H1 (cell line): Measurements from ENCODE around the gene WDR93. TPM values are rescaled to one million over a fixed set of nuclear protein-coding genes. Genes with fewer than 3 reads are reported as not detected.

Experiments
- SP1 ChIP-seq: IDR thresholded peaks from 2 replicates; pipeline ENCODE4 v1.6.1; 2011; ENCODE audit warnings: low read depth, low read length
- TAF1 ChIP-seq: IDR thresholded peaks from 2 replicates; pipeline ENCODE4 v1.6.1; 2011; ENCODE audit warnings: mild to moderate bottlenecking, low read depth, low read length
- polyA plus RNA-seq, 7 experiments: library from polyadenylated mRNA; depleted of rRNA in 3 of 7; stranded (reverse) in 5 of 7; unstranded in 2 of 7; fragments of >200 nt in 5 of 7; fragments of 200-250 nt in 2 of 7; gene quantifications; 1 replicate in 5 of 7; 2 replicates in 1 of 7; 4 replicates in 1 of 7; pipeline versions ENCODE4 v1.2.1 to v1.2.3, GENCODE V29; 2011 to 2013; ENCODE audit warnings: missing spikeins in 2 of 7, mixed read lengths in 2 of 7
- total RNA-seq: library from RNA; stranded (reverse); fragmentation: NEBNext Ultra II Directional; extraction: Animal tissue kit (Norgen Biotek cat#: 25700); gene quantifications from 2 replicates; pipeline ENCODE4 v1.2.1, GENCODE V29; 2021
- TF ChIP-seq, protein P1 (sequence below): fragments of 300-600 bp; sonication (generic); IDR thresholded peaks from 2 replicates; pipeline ENCODE4 v1.7.1; 2012; ENCODE audit warnings: low read length, moderate library complexity, mild to moderate bottlenecking, inconsistent platforms; ENCODE audit not compliant: insufficient replicate concordance

Gene WDR93
- total and polyA plus RNA-seq, 2 of the 8 experiments (the other 6 are each of a cell fraction or from before 2014, with no cell fraction given): 0.03 TPM; not detected in 1

DNA sequence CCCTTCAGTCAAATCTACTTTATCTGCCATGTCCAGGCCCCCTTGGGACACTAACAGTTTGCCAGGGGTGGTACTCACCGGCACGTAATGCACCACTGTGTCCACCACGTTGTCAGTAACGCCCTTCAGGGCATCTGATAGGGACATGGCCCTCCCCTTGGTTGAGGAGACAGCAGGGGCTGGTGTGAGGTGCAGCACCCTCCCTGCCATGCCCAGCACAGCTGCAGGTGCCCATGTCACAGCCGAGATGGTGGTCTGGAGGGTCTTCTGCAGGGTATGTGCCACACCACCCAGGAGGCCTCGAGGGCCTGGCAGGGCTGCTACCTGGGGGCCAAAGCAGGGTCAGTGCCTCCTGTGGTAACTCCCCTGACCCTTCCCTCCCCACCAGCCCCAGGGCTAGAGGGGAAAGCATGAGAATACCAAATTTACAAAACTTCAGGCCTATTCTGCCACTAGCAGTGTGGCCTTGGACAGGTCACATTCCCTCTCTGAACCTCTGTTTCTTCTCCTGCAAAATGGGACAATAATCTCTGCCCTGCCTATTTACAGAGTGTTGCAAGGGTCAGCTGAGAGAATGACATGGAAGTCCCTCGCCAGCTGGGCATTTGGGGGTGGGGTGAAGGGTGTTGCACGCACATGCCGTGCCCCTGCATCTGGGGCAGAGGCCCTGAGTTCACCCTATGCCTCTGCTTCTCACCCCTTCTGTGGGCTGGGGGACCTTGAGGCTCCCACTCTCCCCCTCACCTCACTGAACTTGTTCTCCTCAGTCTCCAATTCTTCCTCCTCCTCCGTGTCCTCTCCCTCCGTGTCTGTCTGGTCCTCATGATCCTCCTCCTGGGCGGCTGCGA is 23.5 kb upstream of the WDR93 start (continued):
- TF ChIP-seq, protein P1, sequence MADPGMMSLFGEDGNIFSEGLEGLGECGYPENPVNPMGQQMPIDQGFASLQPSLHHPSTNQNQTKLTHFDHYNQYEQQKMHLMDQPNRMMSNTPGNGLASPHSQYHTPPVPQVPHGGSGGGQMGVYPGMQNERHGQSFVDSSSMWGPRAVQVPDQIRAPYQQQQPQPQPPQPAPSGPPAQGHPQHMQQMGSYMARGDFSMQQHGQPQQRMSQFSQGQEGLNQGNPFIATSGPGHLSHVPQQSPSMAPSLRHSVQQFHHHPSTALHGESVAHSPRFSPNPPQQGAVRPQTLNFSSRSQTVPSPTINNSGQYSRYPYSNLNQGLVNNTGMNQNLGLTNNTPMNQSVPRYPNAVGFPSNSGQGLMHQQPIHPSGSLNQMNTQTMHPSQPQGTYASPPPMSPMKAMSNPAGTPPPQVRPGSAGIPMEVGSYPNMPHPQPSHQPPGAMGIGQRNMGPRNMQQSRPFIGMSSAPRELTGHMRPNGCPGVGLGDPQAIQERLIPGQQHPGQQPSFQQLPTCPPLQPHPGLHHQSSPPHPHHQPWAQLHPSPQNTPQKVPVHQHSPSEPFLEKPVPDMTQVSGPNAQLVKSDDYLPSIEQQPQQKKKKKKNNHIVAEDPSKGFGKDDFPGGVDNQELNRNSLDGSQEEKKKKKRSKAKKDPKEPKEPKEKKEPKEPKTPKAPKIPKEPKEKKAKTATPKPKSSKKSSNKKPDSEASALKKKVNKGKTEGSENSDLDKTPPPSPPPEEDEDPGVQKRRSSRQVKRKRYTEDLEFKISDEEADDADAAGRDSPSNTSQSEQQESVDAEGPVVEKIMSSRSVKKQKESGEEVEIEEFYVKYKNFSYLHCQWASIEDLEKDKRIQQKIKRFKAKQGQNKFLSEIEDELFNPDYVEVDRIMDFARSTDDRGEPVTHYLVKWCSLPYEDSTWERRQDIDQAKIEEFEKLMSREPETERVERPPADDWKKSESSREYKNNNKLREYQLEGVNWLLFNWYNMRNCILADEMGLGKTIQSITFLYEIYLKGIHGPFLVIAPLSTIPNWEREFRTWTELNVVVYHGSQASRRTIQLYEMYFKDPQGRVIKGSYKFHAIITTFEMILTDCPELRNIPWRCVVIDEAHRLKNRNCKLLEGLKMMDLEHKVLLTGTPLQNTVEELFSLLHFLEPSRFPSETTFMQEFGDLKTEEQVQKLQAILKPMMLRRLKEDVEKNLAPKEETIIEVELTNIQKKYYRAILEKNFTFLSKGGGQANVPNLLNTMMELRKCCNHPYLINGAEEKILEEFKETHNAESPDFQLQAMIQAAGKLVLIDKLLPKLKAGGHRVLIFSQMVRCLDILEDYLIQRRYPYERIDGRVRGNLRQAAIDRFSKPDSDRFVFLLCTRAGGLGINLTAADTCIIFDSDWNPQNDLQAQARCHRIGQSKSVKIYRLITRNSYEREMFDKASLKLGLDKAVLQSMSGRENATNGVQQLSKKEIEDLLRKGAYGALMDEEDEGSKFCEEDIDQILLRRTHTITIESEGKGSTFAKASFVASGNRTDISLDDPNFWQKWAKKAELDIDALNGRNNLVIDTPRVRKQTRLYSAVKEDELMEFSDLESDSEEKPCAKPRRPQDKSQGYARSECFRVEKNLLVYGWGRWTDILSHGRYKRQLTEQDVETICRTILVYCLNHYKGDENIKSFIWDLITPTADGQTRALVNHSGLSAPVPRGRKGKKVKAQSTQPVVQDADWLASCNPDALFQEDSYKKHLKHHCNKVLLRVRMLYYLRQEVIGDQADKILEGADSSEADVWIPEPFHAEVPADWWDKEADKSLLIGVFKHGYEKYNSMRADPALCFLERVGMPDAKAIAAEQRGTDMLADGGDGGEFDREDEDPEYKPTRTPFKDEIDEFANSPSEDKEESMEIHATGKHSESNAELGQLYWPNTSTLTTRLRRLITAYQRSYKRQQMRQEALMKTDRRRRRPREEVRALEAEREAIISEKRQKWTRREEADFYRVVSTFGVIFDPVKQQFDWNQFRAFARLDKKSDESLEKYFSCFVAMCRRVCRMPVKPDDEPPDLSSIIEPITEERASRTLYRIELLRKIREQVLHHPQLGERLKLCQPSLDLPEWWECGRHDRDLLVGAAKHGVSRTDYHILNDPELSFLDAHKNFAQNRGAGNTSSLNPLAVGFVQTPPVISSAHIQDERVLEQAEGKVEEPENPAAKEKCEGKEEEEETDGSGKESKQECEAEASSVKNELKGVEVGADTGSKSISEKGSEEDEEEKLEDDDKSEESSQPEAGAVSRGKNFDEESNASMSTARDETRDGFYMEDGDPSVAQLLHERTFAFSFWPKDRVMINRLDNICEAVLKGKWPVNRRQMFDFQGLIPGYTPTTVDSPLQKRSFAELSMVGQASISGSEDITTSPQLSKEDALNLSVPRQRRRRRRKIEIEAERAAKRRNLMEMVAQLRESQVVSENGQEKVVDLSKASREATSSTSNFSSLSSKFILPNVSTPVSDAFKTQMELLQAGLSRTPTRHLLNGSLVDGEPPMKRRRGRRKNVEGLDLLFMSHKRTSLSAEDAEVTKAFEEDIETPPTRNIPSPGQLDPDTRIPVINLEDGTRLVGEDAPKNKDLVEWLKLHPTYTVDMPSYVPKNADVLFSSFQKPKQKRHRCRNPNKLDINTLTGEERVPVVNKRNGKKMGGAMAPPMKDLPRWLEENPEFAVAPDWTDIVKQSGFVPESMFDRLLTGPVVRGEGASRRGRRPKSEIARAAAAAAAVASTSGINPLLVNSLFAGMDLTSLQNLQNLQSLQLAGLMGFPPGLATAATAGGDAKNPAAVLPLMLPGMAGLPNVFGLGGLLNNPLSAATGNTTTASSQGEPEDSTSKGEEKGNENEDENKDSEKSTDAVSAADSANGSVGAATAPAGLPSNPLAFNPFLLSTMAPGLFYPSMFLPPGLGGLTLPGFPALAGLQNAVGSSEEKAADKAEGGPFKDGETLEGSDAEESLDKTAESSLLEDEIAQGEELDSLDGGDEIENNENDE: no peak
- no peak for TF ChIP-seq TAF1
- TF ChIP-seq SP1: no peak
